Tibial artery (tissue), 4 donors: ENCODE measurements around the gene OBI1.
A peak's percentile ranks its signal among the peaks of the same experiment; 100 is the strongest.

ENCODE experiments used
- DNase-seq, 2 donors: peaks; one replicate each; pipeline ENCODE4 v3.0.0-alpha.2; 2019
- H3K27ac ChIP-seq, 2 donors: fragments of 200-600 bp; sonication (generic) in 1 of 2; 1 replicate in 1 of 2; 2 replicates in 1 of 2; pipeline ENCODE4 v1.5.1; 2018 to 2019; ENCODE audit warnings: mild to moderate bottlenecking in 1 of 2
- H3K27me3 ChIP-seq, 2 donors: fragments of 200-600 bp; sonication (generic) in 1 of 2; one replicate each; pipeline versions ENCODE4 v1.5.1 to v1.6.0; 2016 to 2019
- H3K36me3 ChIP-seq, 3 donors: fragments of 200-600 bp; sonication (generic) in 2 of 3; one replicate each; pipeline ENCODE4 v1.5.1; 2016 to 2019; ENCODE audit warnings: mild to moderate bottlenecking in 2 of 3
- H3K4me1 ChIP-seq, 4 donors: fragments of 200-600 bp; sonication (generic) in 2 of 4; 1 replicate in 3 of 4; 2 replicates in 1 of 4; pipeline ENCODE4 v1.5.1; 2016 to 2019
- H3K4me3 ChIP-seq, 2 donors: fragments of 200-600 bp; sonication (generic) in 1 of 2; 1 replicate in 1 of 2; 2 replicates in 1 of 2; pipeline ENCODE4 v1.5.1; 2018 to 2019; ENCODE audit warnings: mild to moderate bottlenecking in 2 of 2
- H3K9me3 ChIP-seq, 3 donors: fragments of 200-600 bp; sonication (generic) in 1 of 3; one replicate each; pipeline ENCODE4 v1.5.1; 2016 to 2019
- CTCF ChIP-seq, 2 experiments: fragments of 200-600 bp in 1 of 2; fragments of 450-650 bp in 1 of 2; IDR thresholded peaks; one replicate each; pipeline ENCODE4 v1.5.1; 2017 to 2019; ENCODE audit warnings: antibody characterized with exemption in 2 of 2, mild to moderate bottlenecking in 1 of 2, moderate library complexity in 1 of 2
- intact Hi-C: fragments of 100-400 bp; cut with DNase I; formaldehyde crosslinking; loops from one replicate; pipeline ENCODE4 v1.15.0; 2023; ENCODE audit warnings: low total_unique reads

OBI1 gene

GRCh38 chr13:78601874-78602560, 56.9 kb downstream of the OBI1 start:
- no peak for DNase-seq
- Histone ChIP-seq H3K9me3 (no peaks in the 10 kb centered on the region), H3K4me1 (peaks cover 0 to 31% (median 26%) of the 10 kb centered on the region in 4 donors), H3K27ac (no peak overlapping the region), H3K4me3 (peak overlapping the region in 1 of 2 donors; percentile 26), H3K27me3 (peaks cover 13 to 96% of the 10 kb centered on the region in 2 donors), H3K36me3 (no peaks in the 10 kb centered on the region)
- TF ChIP-seq CTCF (IDR thresholded peaks at IDR 0.05): no peak
- intact Hi-C loops: no loop called here

GRCh38 chr13:78601124-78601873, 57.7 kb downstream of the OBI1 start:
- Histone ChIP-seq H3K4me3 (peak overlapping the region in 1 of 2 donors; percentile 26), H3K27me3 (peaks cover 15 to 96% of the 10 kb centered on the region in 2 donors), H3K9me3 (no peaks in the 10 kb centered on the region), H3K4me1 (peaks cover 0 to 32% (median 29%) of the 10 kb centered on the region in 4 donors), H3K36me3 (no peaks in the 10 kb centered on the region), H3K27ac (no peak overlapping the region)
- intact Hi-C loops: no loop called here
- no peak for TF ChIP-seq CTCF (IDR thresholded peaks at IDR 0.05)
- no peak for DNase-seq

- Histone ChIP-seq H3K9me3 (no peaks in the 10 kb centered on the region), H3K27me3 (peaks cover 15 to 96% of the 10 kb centered on the region in 2 donors), H3K36me3 (no peaks in the 10 kb centered on the region), H3K4me1 (peaks cover 0 to 39% (median 34%) of the 10 kb centered on the region in 4 donors), H3K27ac (no peak overlapping the region), H3K4me3 (no peak overlapping the region)
- intact Hi-C loops: no loop called here
- no peak for DNase-seq
- TF ChIP-seq CTCF (IDR thresholded peaks at IDR 0.05): no peak
Observed at GRCh38 chr13:78600280-78600883, 58.6 kb downstream of the OBI1 start.

- intact Hi-C loops: no loop called here
Observed at GRCh38 chr13:78599645-78600279, 59.2 kb downstream of the OBI1 start.

More at GRCh38 chr13:78599645-78600279, 59.2 kb downstream of the OBI1 start:
- H3K4me1 ChIP-seq: peaks cover 0 to 39% (median 33%) of the 10 kb centered on the region in 4 donors
- H3K4me3 ChIP-seq: no peak overlapping the region
- TF ChIP-seq CTCF (IDR thresholded peaks at IDR 0.05): no peak
- no peak overlapping the region for H3K27ac ChIP-seq
- no peak for DNase-seq
- H3K36me3 ChIP-seq: no peaks in the 10 kb centered on the region
- H3K9me3 ChIP-seq: no peaks in the 10 kb centered on the region
- peaks cover 15 to 96% of the 10 kb centered on the region in 2 donors for H3K27me3 ChIP-seq
